SK-N-SH (cell line): ENCODE results near the gene AKT1. TPM values are rescaled to one million over a fixed set of nuclear protein-coding genes. Genes with fewer than 3 reads are reported as not detected.

ENCODE experiments used
- CTCF ChIA-PET: fragments of 300-600, 350-600 bp; formaldehyde crosslinking; extraction: SDS; loops from one replicate; lab custom pipeline; 2021; lab: Yijun Ruan, JAX
- POLR2A ChIA-PET: fragments of 350-600 bp; sonication (Branson Sonifier 250); formaldehyde crosslinking; extraction: SDS; loops from one replicate; lab custom pipeline; 2020; ENCODE audit warnings: antibody characterized with exemption, inconsistent platforms; lab: Yijun Ruan, JAX
- DNase-seq: peaks from one replicate; pipeline ENCODE4 v3.0.0; 2012
- H2AFZ ChIP-seq: fragments of 200-600 bp; sonication (generic); 2 replicates; pipeline ENCODE4 v1.8.1; 2016; ENCODE audit warnings: antibody characterized with exemption, mild to moderate bottlenecking, low read depth
- H3F3A ChIP-seq: fragments of 200-600 bp; sonication (generic); replicated peaks from 2 replicates; pipeline ENCODE3; 2016; ENCODE audit warnings: antibody characterized with exemption, mild to moderate bottlenecking; ENCODE audit not compliant: insufficient read depth
- H3K27ac ChIP-seq, 2 experiments: fragments of 200-500 bp in 1 of 2; fragments of 200-600 bp in 1 of 2; sonication (Bioruptor generic) in 1 of 2; sonication (generic), shearing (Covaris generic) in 1 of 2; 2 replicates each; pipeline versions ENCODE4 v1.5.1 to v1.6.1; 2014 to 2016; ENCODE audit warnings: low read depth in 2 of 2, inconsistent platforms in 1 of 2, low read length in 1 of 2, mild to moderate bottlenecking in 1 of 2, mixed read lengths in 1 of 2
- H3K27me3 ChIP-seq: fragments of 200-600 bp; sonication (generic), shearing (Covaris generic); 2 replicates; pipeline ENCODE4 v1.6.1; 2016; ENCODE audit warnings: mixed run types; ENCODE audit not compliant: insufficient read depth
- H3K36me3 ChIP-seq, 2 experiments: fragments of 200-500 bp in 1 of 2; fragments of 200-600 bp in 1 of 2; sonication (Bioruptor generic) in 1 of 2; sonication (generic) in 1 of 2; replicated peaks in 1 of 2; 2 replicates each; pipeline versions ENCODE3 to v1.5.1; 2014 to 2016; ENCODE audit warnings: low read length in 1 of 2, mild to moderate bottlenecking in 1 of 2; ENCODE audit not compliant: insufficient read depth in 2 of 2, control insufficient read depth in 1 of 2
- H3K4me1 ChIP-seq, 2 experiments: fragments of 200-500 bp in 1 of 2; fragments of 200-600 bp in 1 of 2; sonication (Bioruptor generic) in 1 of 2; sonication (generic), shearing (Covaris generic) in 1 of 2; 2 replicates each; pipeline versions ENCODE4 v1.5.1 to v1.6.1; 2014 to 2016; ENCODE audit warnings: low read depth in 1 of 2, low read length in 1 of 2, mixed run types in 1 of 2; ENCODE audit not compliant: insufficient read depth in 2 of 2, control insufficient read depth in 1 of 2
- H3K4me2 ChIP-seq: fragments of 200-600 bp; sonication (generic), shearing (Covaris generic); 2 replicates; pipeline ENCODE4 v1.6.1; 2017; ENCODE audit warnings: mixed run types
- H3K4me3 ChIP-seq, 2 experiments: fragments of 200-500 bp in 1 of 2; fragments of 200-600 bp in 1 of 2; sonication (Bioruptor generic) in 1 of 2; sonication (generic), shearing (Covaris generic) in 1 of 2; 2 replicates each; pipeline versions ENCODE4 v1.5.1 to v1.8.1; 2014 to 2016; ENCODE audit warnings: low read depth in 2 of 2, inconsistent platforms in 1 of 2, low read length in 1 of 2, mild to moderate bottlenecking in 1 of 2, mixed read lengths in 1 of 2, moderate library complexity in 1 of 2
- H3K79me2 ChIP-seq: fragments of 200-600 bp; sonication (generic); 2 replicates; pipeline ENCODE4 v1.8.1; 2017; ENCODE audit warnings: mild to moderate bottlenecking; ENCODE audit not compliant: insufficient read depth
- H3K9ac ChIP-seq: fragments of 200-600 bp; sonication (generic); 2 replicates; pipeline ENCODE4 v1.6.1; 2017; ENCODE audit warnings: mixed run types
- H3K9me2 ChIP-seq: fragments of 200-600 bp; sonication (generic); 2 replicates; pipeline ENCODE4 v1.6.1; 2017; ENCODE audit warnings: mixed run types
- H3K9me3 ChIP-seq: fragments of 200-600 bp; sonication (generic); 2 replicates; pipeline ENCODE4 v1.6.1; 2017; ENCODE audit warnings: mixed run types, mild to moderate bottlenecking, moderate library complexity
- H4K20me1 ChIP-seq: fragments of 200-600 bp; sonication (generic); 2 replicates; pipeline ENCODE4 v1.6.1; 2017; ENCODE audit warnings: mild to moderate bottlenecking, mixed run types; ENCODE audit not compliant: insufficient read depth
- EP300 ChIP-seq, 2 experiments: IDR thresholded peaks; 2 replicates each; pipeline versions ENCODE4 v1.4.0 to v1.6.1; 2012; ENCODE audit warnings: borderline replicate concordance in 1 of 2, low read depth in 1 of 2, low read length in 1 of 2
- FOSL2 ChIP-seq: IDR thresholded peaks from 2 replicates; pipeline ENCODE4 v1.4.0; 2012; ENCODE audit warnings: low read depth, mild to moderate bottlenecking, moderate library complexity, borderline replicate concordance
- FOXM1 ChIP-seq: IDR thresholded peaks from 2 replicates; pipeline ENCODE4 v1.4.0; 2012; ENCODE audit warnings: low read depth, mild to moderate bottlenecking
- GATA2 ChIP-seq: sonication (generic); formaldehyde crosslinking; IDR thresholded peaks from 2 replicates; pipeline ENCODE4 v1.5.0; 2020; ENCODE audit warnings: mild to moderate bottlenecking, missing genetic modification reagents
- MXI1 ChIP-seq: IDR thresholded peaks from 2 replicates; pipeline ENCODE4 v1.6.1; 2012; ENCODE audit warnings: mild to moderate bottlenecking, low read depth, low read length, improper control_type of control experiment
- NFIC ChIP-seq: IDR thresholded peaks from 2 replicates; pipeline ENCODE4 v1.4.0; 2012; ENCODE audit warnings: borderline replicate concordance
- NRF1 ChIP-seq: IDR thresholded peaks from 2 replicates; pipeline ENCODE4 v1.6.1; 2012; ENCODE audit warnings: low read depth, mild to moderate bottlenecking, low read length
- RCOR1 ChIP-seq: fragments of 150-350 bp; IDR thresholded peaks from 2 replicates; pipeline ENCODE4 v1.6.1; 2017; ENCODE audit warnings: antibody characterized with exemption, low read length
- RFX5 ChIP-seq: IDR thresholded peaks from 2 replicates; pipeline ENCODE4 v1.6.1; 2012; ENCODE audit warnings: mild to moderate bottlenecking, improper control_type of control experiment, low read length
- TEAD4 ChIP-seq: IDR thresholded peaks from 2 replicates; pipeline ENCODE4 v1.4.0; 2012; ENCODE audit warnings: mild to moderate bottlenecking, borderline replicate concordance; ENCODE audit not compliant: insufficient read depth
- USF2 ChIP-seq: fragments of 150-350 bp; IDR thresholded peaks from 2 replicates; pipeline ENCODE4 v1.6.1; 2017; ENCODE audit warnings: antibody characterized with exemption, low read length, low read depth, borderline replicate concordance
- YY1 ChIP-seq: IDR thresholded peaks from 2 replicates; pipeline ENCODE4 v1.4.0; 2012; ENCODE audit warnings: low read depth, mild to moderate bottlenecking
- ZBTB33 ChIP-seq: IDR thresholded peaks from 2 replicates; pipeline ENCODE4 v1.4.0; 2012; ENCODE audit warnings: low read depth, borderline replicate concordance
- WGBS: methylation state at CpG from one replicate; pipeline ENCODE4 v1.1.6; 2017; ENCODE audit warnings: low lambda C conversion rate; 5-methylcytosine and 5-hydroxymethylcytosine counted together
- polyA plus RNA-seq, 3 experiments: library from polyadenylated mRNA; depleted of rRNA; stranded (reverse); fragments of >200 nt; gene quantifications; 2 replicates each; pipeline ENCODE4 v1.2.3, GENCODE V29; 2012

AKT1 gene
- polyA plus RNA-seq, 1 of the 3 experiments (the other 2 are of a cell fraction): 198 TPM

GRCh38 chr14:104819361-104819781 lies 23.8 kb upstream of the AKT1 start:
- H3K9me3 ChIP-seq: no peaks in the 10 kb centered on the region
- CTCF ChIA-PET: interaction anchor here (3.0 kb wide), 1 partner anchor 25 kb away, joined by 10 read pairs; no protein-coding TSS in a partner anchor
- H2AFZ ChIP-seq: no peak overlapping the region
- no peaks in the 10 kb centered on the region for H3K27me3 ChIP-seq
- no peak overlapping the region for H3K9ac ChIP-seq
- peaks cover 14% of the 10 kb centered on the region for H3F3A ChIP-seq
- peaks cover 3% of the 10 kb centered on the region in 2 experiments; a peak in 2 of 4 replicates for H3K4me1 ChIP-seq
- no peak for TF ChIP-seq EP300 (IDR thresholded peaks at IDR 0.05; ENCODE audit: borderline replicate concordance in 1 of 2, low read depth in 1 of 2, low read length in 1 of 2)
- TF ChIP-seq RFX5: no peak
- TF ChIP-seq GATA2 (CRISPR knock-in tag): no peak
- no peak for TF ChIP-seq MXI1
- TF ChIP-seq NRF1: no peak
- no peak for TF ChIP-seq FOSL2
- no peak for TF ChIP-seq YY1
- no peak for TF ChIP-seq TEAD4
- TF ChIP-seq, all 33 proteins: peak for 0
- no peak for DNase-seq
- POLR2A ChIA-PET: no interaction called here
- Histone ChIP-seq H3K79me2 (peaks cover 25% of the 10 kb centered on the region), H3K9me2 (no peaks in the 10 kb centered on the region), H3K4me3 (no peak overlapping the region), H3K27ac (no peak overlapping the region), H3K4me2 (no peak overlapping the region), H3K36me3 (no peaks in the 10 kb centered on the region), H4K20me1 (no peaks in the 10 kb centered on the region)
- WGBS: 100% methylated on average over 6 of the region's 12 CpGs

- ChIA-PET CTCF (no interaction called here), POLR2A (no interaction called here)
- no peaks in the 10 kb centered on the region for H4K20me1 ChIP-seq
- DNase-seq: no peak
- no peaks in the 10 kb centered on the region for H3K9me3 ChIP-seq
- no peak overlapping the region for H2AFZ ChIP-seq
- WGBS: 95% methylated on average over 4 of the region's 9 CpGs
- no peak overlapping the region for H3K4me3 ChIP-seq
- H3K9ac ChIP-seq: no peak overlapping the region
- H3K27ac ChIP-seq: no peak overlapping the region
- no peaks in the 10 kb centered on the region for H3K27me3 ChIP-seq
- H3K4me2 ChIP-seq: no peak overlapping the region
- peaks cover 14% of the 10 kb centered on the region for H3F3A ChIP-seq
- H3K4me1 ChIP-seq: peaks cover 3% of the 10 kb centered on the region in 2 experiments; a peak in 2 of 4 replicates
- H3K36me3 ChIP-seq: no peaks in the 10 kb centered on the region
- H3K79me2 ChIP-seq: peaks cover 27% of the 10 kb centered on the region
- H3K9me2 ChIP-seq: no peaks in the 10 kb centered on the region
- TF ChIP-seq FOSL2: no peak
- no peak for TF ChIP-seq GATA2 (CRISPR knock-in tag)
- no peak for TF ChIP-seq NRF1
- no peak for TF ChIP-seq RCOR1
- TF ChIP-seq USF2: no peak
- TF ChIP-seq ZBTB33: no peak
- TF ChIP-seq FOXM1: no peak
- TF ChIP-seq NFIC: no peak
- no peak for TF ChIP-seq YY1
Observed at GRCh38 chr14:104818714-104819161, 23.2 kb upstream of the AKT1 start.
